Right hindlimb (tissue), 1 donor: ENCODE measurements around the gene GADD45A.
A peak's percentile ranks its signal among the peaks of the same experiment; 100 is the strongest.

Experiments
- DNase-seq: peaks from one replicate; pipeline ENCODE4 v3.0.0-alpha.2; 2018

The GADD45A gene

GRCh38 chr1:67672260-67672803 lies 12.7 kb upstream of the GADD45A start:
- DNase-seq = no peak

DNA sequence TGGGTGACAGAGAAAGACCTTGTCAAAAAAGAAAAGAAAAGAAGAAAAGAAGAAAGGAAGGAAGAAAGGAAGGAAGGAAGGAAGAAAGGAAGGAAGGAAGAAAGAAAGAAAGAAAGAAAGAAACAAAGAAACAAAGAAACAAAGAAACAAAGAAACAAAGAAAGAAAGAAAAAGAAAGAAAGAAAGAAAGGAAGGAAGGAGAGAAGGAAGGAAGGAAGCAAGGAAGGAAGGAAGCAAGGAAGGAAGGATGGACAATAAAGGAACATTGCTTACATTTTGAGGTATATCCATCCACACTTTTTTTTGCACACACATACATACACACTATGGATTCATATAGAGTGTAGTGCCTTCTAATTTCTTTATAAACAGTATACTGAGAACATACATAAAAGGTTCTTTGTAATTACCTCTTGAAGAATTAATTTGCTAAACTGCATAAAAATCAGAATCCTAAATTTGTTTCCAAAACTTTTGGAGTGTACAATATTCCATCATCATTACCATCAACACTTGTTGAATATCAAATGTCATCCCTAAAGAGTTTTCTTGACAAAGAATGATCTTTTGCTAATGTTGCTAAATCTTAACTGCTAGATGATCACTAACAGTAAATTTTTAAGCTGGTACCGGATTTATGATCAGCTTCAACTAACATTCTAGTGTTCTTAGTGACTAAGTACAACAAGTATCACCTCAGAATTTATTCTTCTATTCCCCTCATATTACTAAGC lies 11.4 kb upstream of the GADD45A start:
- no peak for DNase-seq

- DNase-seq = peak; percentile 84
Measured at GRCh38 chr1:67674260-67675011, 10.6 kb upstream of the GADD45A start.

DNA sequence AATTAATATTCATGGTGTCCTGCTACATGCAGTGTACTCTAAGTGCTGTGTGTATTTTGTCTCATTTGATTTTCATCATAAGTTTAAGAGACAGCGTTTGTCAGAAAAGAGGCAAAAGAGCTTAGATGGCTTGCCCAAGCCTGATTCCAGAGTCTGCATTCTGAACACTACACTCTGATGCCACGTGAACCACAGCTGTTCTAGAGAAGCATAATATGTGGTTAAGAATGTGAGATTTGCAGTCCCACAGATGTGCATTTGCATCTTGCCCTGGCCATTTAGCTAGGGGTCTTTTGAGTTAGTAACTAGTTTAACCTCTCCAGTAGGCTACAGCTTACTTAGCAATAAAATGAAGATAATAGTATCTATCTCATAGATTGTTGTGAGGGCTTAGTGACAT lies 9.2 kb upstream of the GADD45A start:
- DNase-seq = peak; percentile 23

DNA sequence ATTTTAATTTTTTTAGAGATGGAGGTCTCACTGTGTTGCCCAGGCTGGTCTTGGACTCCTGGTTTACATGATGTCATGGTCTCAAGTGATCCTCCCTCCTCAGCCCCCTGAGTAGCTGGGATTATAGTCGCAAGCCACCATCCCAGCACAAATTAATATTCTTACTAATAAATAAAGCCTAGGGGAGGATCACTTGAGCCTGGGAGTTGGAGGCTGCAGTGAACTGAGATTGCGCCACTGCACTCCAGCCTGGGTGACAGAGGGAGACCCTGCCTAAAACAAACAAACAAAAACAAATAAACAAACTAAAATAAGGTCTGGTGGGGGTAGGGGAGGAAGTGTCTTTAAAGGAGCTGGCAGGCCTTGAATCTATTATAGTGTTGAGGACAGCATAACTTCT lies 8.7 kb upstream of the GADD45A start:
- DNase-seq = no peak

GRCh38 chr1:67676946-67677345 lies 8.1 kb upstream of the GADD45A start:
- no peak for DNase-seq

GRCh38 chr1:67677408-67677807 lies 7.6 kb upstream of the GADD45A start:
- DNase-seq = no peak

- DNase-seq = no peak
Measured at GRCh38 chr1:67677930-67678329, 7.1 kb upstream of the GADD45A start.

DNA sequence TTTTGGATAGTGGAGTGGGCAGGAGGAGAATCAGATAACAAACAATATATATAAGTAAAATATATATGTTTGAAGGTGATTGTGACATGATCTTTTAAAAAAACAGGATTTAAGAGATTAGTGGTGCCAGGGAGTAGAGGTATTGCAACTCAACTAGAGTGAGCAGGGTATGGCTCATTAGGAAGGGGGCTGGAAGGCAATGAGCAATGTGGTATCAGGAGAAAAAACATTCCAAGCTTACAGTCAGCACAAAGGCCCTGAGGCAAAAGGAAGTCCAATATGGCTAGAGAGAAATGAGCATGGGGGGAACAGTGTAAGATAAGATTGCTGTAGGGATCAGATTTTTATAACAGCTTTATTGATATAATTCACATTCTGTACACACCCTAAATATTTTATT lies 5.3 kb upstream of the GADD45A start:
- no peak for DNase-seq

DNA sequence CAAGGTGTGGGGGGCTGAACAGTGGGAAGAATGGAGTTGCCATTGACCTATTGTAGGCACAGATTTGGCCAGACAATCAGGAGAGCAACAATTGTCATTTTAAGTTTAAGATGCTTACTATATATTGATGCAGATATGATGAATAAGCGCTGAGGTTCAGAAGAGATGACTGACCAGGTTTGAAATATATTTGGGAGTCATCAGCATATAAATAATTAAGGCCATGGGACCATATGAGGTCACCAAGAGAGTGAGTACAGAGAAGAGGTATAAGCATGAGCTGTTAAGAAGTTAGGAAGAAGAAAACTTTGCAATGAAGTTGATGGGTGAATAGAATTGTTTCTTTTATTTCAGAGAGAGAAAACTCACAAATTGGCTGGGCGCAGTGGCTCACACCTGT lies 4.5 kb upstream of the GADD45A start:
- DNase-seq = no peak

DNA sequence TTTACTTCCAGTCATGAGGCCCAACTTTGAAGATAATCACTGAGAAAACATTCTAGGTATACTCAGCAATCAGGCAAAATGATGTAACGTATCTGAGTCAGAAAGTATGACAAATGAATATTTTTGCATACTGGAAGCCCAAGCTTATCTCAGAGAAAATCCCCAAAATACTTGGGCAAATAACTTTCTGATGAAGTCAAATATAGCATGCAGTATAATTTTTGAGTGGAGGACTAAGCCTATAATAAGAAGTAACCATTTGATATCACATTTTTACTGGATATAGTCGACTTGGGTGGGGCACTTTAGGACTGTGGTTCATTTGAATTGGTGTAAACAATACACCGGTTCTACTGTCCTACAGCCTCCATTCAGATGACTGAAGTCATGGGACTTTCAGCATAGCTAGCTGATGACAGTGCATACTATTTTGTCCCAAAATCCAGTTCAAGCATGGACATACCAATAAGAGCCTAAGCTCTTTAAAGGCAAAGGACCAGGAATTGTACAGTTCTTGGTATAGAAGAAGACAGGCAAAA lies 2.3 kb upstream of the GADD45A start:
- no peak for DNase-seq

- DNase-seq = no peak
Measured at GRCh38 chr1:67683316-67683715, 1.7 kb upstream of the GADD45A start.

DNA sequence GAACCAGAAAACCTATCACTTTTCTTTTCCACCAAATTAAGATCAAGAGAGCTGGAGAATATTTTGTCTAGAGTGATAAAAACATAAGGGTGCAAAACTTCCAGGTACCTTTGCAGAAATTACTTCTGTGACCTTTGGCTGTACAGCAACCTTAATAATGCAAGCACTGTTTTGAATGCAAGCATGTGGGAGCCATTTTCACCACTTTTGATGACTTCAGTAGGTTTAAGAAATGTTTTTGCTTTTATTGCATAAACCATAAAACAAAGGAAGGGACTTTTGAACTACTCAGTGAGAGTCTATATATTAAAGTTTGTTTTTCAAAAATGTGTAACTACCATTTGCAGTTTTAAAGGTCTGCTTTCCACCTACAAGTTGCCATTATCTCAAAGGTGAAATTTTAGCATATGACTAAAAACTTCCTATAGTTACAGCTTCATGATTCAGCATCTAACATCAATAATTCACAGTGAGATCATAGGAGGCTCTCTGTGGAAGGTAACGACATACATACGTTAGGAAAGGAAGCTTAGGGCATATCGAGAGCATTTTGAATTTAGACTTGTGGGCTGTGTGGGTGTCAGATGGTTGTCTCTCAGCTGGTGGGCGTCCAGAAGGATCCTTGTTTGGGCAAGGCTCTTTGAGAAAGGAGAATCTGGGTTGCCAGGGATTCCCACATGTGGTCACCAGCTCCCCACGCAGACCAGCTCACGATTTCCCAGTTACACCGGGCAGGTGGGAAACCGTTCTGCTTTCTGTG lies 1.1 kb upstream of the GADD45A start:
- DNase-seq = peak; percentile 29

DNA sequence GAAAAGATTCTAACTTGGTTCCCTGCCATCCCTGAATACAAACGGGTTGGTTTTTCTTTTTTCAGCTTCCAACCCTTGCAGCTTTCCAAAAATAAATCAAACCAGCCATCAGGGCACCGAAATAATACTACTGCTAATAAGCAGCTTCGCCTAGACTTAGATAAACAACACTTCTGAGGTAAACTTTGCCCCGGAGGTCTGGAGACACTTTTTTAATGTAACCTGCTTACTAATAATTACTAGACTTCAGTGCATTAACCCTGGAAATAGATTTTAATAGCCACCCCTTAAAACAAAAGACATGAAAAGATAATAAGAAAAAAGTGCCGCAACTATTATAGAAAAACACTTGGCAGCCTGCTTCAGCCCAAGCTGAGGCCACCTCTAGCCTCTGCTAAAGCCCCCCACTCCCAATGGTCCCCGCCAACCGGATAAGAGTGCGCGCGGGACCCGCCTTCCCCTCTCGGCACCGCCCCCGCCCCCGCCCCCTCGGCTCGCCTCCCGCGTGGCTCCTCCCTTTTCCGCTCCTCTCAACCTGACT lies 405 bp upstream of the GADD45A start:
- no peak for DNase-seq

GRCh38 chr1:67685558-67686266 lies 711 bp downstream of the GADD45A start:
- DNase-seq = peak; percentile 51

GRCh38 chr1:67686267-67687197 lies 1.5 kb downstream of the GADD45A start:
- peak; percentile 78 for DNase-seq

GRCh38 chr1:67687198-67687545 lies 2.2 kb downstream of the GADD45A start:
- no peak for DNase-seq

- DNase-seq = no peak
Measured at GRCh38 chr1:67687649-67688048, 2.6 kb downstream of the GADD45A start.

- no peak for DNase-seq
Measured at GRCh38 chr1:67688526-67689219, 3.7 kb downstream of the GADD45A start.

DNA sequence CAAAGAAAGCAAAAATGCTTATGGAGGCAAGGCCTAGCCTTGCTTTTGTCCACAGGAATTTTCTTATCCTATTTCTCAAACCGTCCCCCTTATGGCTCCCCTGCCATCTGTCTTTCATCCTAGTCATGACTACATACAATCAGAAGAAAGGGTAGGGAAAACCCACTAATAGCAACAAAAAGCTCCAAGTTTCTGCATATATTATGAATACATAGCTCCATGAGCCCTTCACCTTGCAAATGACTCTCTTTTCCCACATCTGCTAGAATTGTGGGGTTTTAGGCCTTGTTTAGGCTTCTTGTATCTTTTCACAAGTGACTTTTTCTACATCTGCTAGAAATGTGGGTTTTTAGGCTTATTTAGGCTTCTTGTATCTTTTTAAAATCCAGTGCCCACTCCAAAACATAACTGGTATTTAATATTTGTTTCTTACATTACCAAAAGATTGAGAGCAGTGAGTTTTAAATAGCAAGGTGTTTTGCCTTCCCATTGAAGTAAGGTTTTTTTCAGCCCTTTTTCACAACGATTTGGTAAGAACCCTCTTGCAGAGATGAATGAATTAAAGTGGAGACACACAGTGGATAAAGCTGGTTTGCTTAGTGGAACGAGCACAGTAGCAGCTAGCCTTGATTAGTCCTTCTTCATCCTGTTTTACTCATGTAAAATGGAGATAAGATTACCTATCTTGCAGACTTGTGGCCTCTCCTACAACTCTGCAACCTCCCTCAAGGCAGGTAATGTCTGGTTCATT lies 4.4 kb downstream of the GADD45A start:
- no peak for DNase-seq
